ENCODE data around the gene PIH1D1. TPM values are rescaled to one million over a fixed set of nuclear protein-coding genes. Genes with fewer than 3 reads are reported as not detected.

Gene PIH1D1
- total and polyA plus RNA-seq, 2 of the 13 experiments (the other 11 are each of a cell fraction or from before 2014, with no cell fraction given), result 110 to 137 TPM

GRCh38 chr19:49488046-49488862, 36.6 kb upstream of the PIH1D1 start (continued):
- TF ChIP-seq STAG1 (CRISPR knock-in tag; IDR thresholded peaks at IDR 0.05), result no peak
- TF ChIP-seq SIX4 (CRISPR knock-in tag; IDR thresholded peaks at IDR 0.05), result no peak
- no peak for TF ChIP-seq ZMYM2 (CRISPR knock-in tag; IDR thresholded peaks at IDR 0.05)
- no peak for TF ChIP-seq ZBTB44 (CRISPR knock-in tag; IDR thresholded peaks at IDR 0.05)
- TF ChIP-seq, protein P1, sequence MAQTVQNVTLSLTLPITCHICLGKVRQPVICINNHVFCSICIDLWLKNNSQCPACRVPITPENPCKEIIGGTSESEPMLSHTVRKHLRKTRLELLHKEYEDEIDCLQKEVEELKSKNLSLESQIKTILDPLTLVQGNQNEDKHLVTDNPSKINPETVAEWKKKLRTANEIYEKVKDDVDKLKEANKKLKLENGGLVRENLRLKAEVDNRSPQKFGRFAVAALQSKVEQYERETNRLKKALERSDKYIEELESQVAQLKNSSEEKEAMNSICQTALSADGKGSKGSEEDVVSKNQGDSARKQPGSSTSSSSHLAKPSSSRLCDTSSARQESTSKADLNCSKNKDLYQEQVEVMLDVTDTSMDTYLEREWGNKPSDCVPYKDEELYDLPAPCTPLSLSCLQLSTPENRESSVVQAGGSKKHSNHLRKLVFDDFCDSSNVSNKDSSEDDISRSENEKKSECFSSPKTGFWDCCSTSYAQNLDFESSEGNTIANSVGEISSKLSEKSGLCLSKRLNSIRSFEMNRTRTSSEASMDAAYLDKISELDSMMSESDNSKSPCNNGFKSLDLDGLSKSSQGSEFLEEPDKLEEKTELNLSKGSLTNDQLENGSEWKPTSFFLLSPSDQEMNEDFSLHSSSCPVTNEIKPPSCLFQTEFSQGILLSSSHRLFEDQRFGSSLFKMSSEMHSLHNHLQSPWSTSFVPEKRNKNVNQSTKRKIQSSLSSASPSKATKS (CRISPR knock-in tag; IDR thresholded peaks at IDR 0.05), result no peak
- TF ChIP-seq IKZF4 (CRISPR knock-in tag; IDR thresholded peaks at IDR 0.05; ENCODE audit: borderline replicate concordance, low read depth, not compliant biosample characterization), result no peak
- TF ChIP-seq, protein P2, sequence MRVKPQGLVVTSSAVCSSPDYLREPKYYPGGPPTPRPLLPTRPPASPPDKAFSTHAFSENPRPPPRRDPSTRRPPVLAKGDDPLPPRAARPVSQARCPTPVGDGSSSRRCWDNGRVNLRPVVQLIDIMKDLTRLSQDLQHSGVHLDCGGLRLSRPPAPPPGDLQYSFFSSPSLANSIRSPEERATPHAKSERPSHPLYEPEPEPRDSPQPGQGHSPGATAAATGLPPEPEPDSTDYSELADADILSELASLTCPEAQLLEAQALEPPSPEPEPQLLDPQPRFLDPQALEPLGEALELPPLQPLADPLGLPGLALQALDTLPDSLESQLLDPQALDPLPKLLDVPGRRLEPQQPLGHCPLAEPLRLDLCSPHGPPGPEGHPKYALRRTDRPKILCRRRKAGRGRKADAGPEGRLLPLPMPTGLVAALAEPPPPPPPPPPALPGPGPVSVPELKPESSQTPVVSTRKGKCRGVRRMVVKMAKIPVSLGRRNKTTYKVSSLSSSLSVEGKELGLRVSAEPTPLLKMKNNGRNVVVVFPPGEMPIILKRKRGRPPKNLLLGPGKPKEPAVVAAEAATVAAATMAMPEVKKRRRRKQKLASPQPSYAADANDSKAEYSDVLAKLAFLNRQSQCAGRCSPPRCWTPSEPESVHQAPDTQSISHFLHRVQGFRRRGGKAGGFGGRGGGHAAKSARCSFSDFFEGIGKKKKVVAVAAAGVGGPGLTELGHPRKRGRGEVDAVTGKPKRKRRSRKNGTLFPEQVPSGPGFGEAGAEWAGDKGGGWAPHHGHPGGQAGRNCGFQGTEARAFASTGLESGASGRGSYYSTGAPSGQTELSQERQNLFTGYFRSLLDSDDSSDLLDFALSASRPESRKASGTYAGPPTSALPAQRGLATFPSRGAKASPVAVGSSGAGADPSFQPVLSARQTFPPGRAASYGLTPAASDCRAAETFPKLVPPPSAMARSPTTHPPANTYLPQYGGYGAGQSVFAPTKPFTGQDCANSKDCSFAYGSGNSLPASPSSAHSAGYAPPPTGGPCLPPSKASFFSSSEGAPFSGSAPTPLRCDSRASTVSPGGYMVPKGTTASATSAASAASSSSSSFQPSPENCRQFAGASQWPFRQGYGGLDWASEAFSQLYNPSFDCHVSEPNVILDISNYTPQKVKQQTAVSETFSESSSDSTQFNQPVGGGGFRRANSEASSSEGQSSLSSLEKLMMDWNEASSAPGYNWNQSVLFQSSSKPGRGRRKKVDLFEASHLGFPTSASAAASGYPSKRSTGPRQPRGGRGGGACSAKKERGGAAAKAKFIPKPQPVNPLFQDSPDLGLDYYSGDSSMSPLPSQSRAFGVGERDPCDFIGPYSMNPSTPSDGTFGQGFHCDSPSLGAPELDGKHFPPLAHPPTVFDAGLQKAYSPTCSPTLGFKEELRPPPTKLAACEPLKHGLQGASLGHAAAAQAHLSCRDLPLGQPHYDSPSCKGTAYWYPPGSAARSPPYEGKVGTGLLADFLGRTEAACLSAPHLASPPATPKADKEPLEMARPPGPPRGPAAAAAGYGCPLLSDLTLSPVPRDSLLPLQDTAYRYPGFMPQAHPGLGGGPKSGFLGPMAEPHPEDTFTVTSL (CRISPR knock-in tag; IDR thresholded peaks at IDR 0.05; ENCODE audit: borderline replicate concordance), result no peak
- peak; percentile 24 for TF ChIP-seq RBM22 (optimal IDR thresholded peaks at IDR 0.05; ENCODE audit: low read length)
- no peak for TF ChIP-seq SP140L (CRISPR knock-in tag; IDR thresholded peaks at IDR 0.05; ENCODE audit: borderline replicate concordance)
- TF ChIP-seq ARNT (IDR thresholded peaks at IDR 0.05), result no peak
- no peak for TF ChIP-seq DBP (CRISPR knock-in tag; IDR thresholded peaks at IDR 0.05; ENCODE audit: not compliant biosample characterization)
- TF ChIP-seq ARID4A (CRISPR knock-in tag; IDR thresholded peaks at IDR 0.05; ENCODE audit: borderline replicate concordance), result no peak
- peak; percentile 0; the same call in 1 of the 2 replicates for TF ChIP-seq MAX (IDR thresholded peaks at IDR 0.05)
